K562 (cell line): Measurements from ENCODE around the gene RTF1. TPM values are rescaled to one million over a fixed set of nuclear protein-coding genes. Genes with fewer than 3 reads are reported as not detected.
A peak's percentile ranks its signal among the peaks of the same experiment; 100 is the strongest.

Experiments
- CBFB ChIP-seq: sonication (generic); formaldehyde crosslinking; IDR thresholded peaks from 2 replicates; pipeline ENCODE4 v1.4.0; 2020; ENCODE audit warnings: mild to moderate bottlenecking, missing genetic modification reagents
- KLF10 ChIP-seq: fragments of 250-450 bp; sonication (Bioruptor Pico); IDR thresholded peaks from 2 replicates; pipeline ENCODE4 v1.6.1; 2021; ENCODE audit warnings: matching md5 sums
- NRF1 ChIP-seq, 2 experiments: fragments of 450-650 bp; IDR thresholded peaks in 1 of 2; conservative IDR thresholded peaks in 1 of 2; 2 replicates each; pipeline ENCODE4 v1.6.1; 2014; ENCODE audit warnings: mild to moderate bottlenecking in 2 of 2
- SIRT6 ChIP-seq: IDR thresholded peaks from one replicate; pipeline ENCODE4 v1.6.1; 2012; ENCODE audit warnings: low read depth, mild to moderate bottlenecking, control low read depth, inconsistent platforms, low read length, moderate library complexity
- SNRNP70 ChIP-seq: fragments of 200-400 bp; formaldehyde crosslinking; optimal IDR thresholded peaks from 2 replicates; pipeline ENCODE3; 2017; ENCODE audit warnings: low read depth, low read length
- XRCC3 ChIP-seq: fragments of 450-650 bp; IDR thresholded peaks from 2 replicates; pipeline ENCODE4 v1.6.1; 2017; ENCODE audit warnings: mild to moderate bottlenecking, moderate library complexity
- ZNF165 ChIP-seq: fragments of 250-450 bp; sonication (Bioruptor Pico); IDR thresholded peaks from 2 replicates; pipeline ENCODE4 v1.4.0; 2020; ENCODE audit warnings: borderline replicate concordance
- ZNF609 ChIP-seq: sonication (generic); formaldehyde crosslinking; IDR thresholded peaks from 2 replicates; pipeline ENCODE4 v1.8.1; 2023; ENCODE audit warnings: missing genetic modification reagents, mild to moderate bottlenecking, borderline replicate concordance
- polyA plus RNA-seq, 8 experiments: library from polyadenylated mRNA; depleted of rRNA in 4 of 8; stranded (reverse) in 5 of 8; unstranded in 3 of 8; fragments of >200 nt; fragmentation: Nextera tagmentation in 2 of 8; fragmentation: Illumina TruSeq in 1 of 8; extraction: Ambion mirVana in 2 of 8; extraction: Trizol in 1 of 8; gene quantifications; 2 replicates each; pipeline versions ENCODE4 v1.2.1 to v1.2.3, GENCODE V29; 2011 to 2014; ENCODE audit warnings: inconsistent platforms in 1 of 8, missing spikeins in 1 of 8
- total RNA-seq, 7 experiments: library from RNA; depleted of rRNA in 6 of 7; stranded (reverse); fragments of >200 nt in 6 of 7; fragmentation: Illumina TruSeq in 2 of 7; extraction: Trizol in 2 of 7; gene quantifications; 2 replicates each; pipeline versions ENCODE4 v1.2.1 to v1.2.3, GENCODE V29; 2011 to 2021; ENCODE audit warnings: low replicate concordance in 1 of 7
- TF ChIP-seq, protein P1 (sequence below), 2 experiments: fragments of 450-650 bp in 1 of 2; sonication (generic) in 1 of 2; formaldehyde crosslinking in 1 of 2; IDR thresholded peaks; 2 replicates each; pipeline versions ENCODE4 v1.7.1 to v1.9.0; 2016 to 2022; ENCODE audit warnings: inconsistent platforms in 1 of 2, mild to moderate bottlenecking in 1 of 2, missing genetic modification reagents in 1 of 2
- TF ChIP-seq, protein P2 (sequence below): fragments of 250-450 bp; sonication (Bioruptor Pico); IDR thresholded peaks from 2 replicates; pipeline ENCODE4 v1.8.0; 2022; ENCODE audit warnings: inconsistent platforms

The RTF1 gene
- total and polyA plus RNA-seq, 9 of the 15 experiments (the other 6 are each of a cell fraction or from before 2014, with no cell fraction given) = 7.6 to 69.5 (median 31.5) TPM

- no peak for TF ChIP-seq ZNF609
- TF ChIP-seq KLF10 (CRISPR knock-in tag) = no peak
- TF ChIP-seq SNRNP70 = no peak
- no peak for TF ChIP-seq SIRT6
- TF ChIP-seq, protein P1, sequence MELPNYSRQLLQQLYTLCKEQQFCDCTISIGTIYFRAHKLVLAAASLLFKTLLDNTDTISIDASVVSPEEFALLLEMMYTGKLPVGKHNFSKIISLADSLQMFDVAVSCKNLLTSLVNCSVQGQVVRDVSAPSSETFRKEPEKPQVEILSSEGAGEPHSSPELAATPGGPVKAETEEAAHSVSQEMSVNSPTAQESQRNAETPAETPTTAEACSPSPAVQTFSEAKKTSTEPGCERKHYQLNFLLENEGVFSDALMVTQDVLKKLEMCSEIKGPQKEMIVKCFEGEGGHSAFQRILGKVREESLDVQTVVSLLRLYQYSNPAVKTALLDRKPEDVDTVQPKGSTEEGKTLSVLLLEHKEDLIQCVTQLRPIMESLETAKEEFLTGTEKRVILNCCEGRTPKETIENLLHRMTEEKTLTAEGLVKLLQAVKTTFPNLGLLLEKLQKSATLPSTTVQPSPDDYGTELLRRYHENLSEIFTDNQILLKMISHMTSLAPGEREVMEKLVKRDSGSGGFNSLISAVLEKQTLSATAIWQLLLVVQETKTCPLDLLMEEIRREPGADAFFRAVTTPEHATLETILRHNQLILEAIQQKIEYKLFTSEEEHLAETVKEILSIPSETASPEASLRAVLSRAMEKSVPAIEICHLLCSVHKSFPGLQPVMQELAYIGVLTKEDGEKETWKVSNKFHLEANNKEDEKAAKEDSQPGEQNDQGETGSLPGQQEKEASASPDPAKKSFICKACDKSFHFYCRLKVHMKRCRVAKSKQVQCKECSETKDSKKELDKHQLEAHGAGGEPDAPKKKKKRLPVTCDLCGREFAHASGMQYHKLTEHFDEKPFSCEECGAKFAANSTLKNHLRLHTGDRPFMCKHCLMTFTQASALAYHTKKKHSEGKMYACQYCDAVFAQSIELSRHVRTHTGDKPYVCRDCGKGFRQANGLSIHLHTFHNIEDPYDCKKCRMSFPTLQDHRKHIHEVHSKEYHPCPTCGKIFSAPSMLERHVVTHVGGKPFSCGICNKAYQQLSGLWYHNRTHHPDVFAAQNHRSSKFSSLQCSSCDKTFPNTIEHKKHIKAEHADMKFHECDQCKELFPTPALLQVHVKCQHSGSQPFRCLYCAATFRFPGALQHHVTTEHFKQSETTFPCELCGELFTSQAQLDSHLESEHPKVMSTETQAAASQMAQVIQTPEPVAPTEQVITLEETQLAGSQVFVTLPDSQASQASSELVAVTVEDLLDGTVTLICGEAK (IDR thresholded peaks at IDR 0.05) = no peak
- TF ChIP-seq, protein P1 (CRISPR knock-in tag; IDR thresholded peaks at IDR 0.05) = no peak
- TF ChIP-seq CBFB (CRISPR knock-in tag) = 0 out of 2 replicates have a peak, but pooled peaks have one; percentile 49
- no peak for TF ChIP-seq XRCC3
- peak in 1 of 2 experiments; percentile 59; a peak in 2 of 4 replicates for TF ChIP-seq NRF1 (conservative IDR thresholded peaks at IDR 0.05 in 1 of 2, IDR thresholded peaks at IDR 0.05 in 1 of 2)
- TF ChIP-seq ZNF165 (CRISPR knock-in tag) = no peak
- TF ChIP-seq, protein P2, sequence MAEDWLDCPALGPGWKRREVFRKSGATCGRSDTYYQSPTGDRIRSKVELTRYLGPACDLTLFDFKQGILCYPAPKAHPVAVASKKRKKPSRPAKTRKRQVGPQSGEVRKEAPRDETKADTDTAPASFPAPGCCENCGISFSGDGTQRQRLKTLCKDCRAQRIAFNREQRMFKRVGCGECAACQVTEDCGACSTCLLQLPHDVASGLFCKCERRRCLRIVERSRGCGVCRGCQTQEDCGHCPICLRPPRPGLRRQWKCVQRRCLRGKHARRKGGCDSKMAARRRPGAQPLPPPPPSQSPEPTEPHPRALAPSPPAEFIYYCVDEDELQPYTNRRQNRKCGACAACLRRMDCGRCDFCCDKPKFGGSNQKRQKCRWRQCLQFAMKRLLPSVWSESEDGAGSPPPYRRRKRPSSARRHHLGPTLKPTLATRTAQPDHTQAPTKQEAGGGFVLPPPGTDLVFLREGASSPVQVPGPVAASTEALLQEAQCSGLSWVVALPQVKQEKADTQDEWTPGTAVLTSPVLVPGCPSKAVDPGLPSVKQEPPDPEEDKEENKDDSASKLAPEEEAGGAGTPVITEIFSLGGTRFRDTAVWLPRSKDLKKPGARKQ = no peak
Measured at GRCh38 chr15:41495736-41496599, 79.1 kb downstream of the RTF1 start (continued).
